Endothelial cell of umbilical vein (primary cell): Measurements from ENCODE around the gene GRHPR. TPM values are rescaled to one million over a fixed set of nuclear protein-coding genes. Genes with fewer than 3 reads are reported as not detected.
"Not testable (repeated sequence)": the region's sequence is repeated elsewhere in the genome, so short reads cannot be mapped to it uniquely, and the experiment has no call there.

Source experiments
- BruUV-seq: library from RNA; stranded (reverse); fragments of 400-500 nt; replicated peaks from 2 replicates; lab custom pipeline; 2021; lab: Mats Ljungman, UMichigan
- CTCF ChIA-PET: fragments of 300-600, 350-600 bp; sonication (Branson Sonifier 250); formaldehyde crosslinking; loops from one replicate; lab custom pipeline; 2021; ENCODE audit warnings: antibody characterized with exemption, inconsistent platforms; lab: Charles Lee
- POLR2A ChIA-PET: fragments of 300-600, 350-600 bp; sonication (Branson Sonifier 250); formaldehyde crosslinking; loops from one replicate; lab custom pipeline; 2021; ENCODE audit warnings: antibody characterized with exemption, inconsistent platforms; lab: Charles Lee
- DNase-seq: peaks from one replicate; pipeline ENCODE4 v3.0.0-alpha.2; 2011; ENCODE audit warnings: low read depth, low spot score
- FAIRE-seq: peaks from 2 replicates; lab custom pipeline; 2011; peaks lifted over from hg19 to GRCh38; lab: Jason Lieb, UNC
- H2AFZ ChIP-seq: 2 replicates; pipeline ENCODE4 v1.6.0; 2012; ENCODE audit warnings: low read depth, low read length, control low read depth, inconsistent platforms
- H3K27ac ChIP-seq: 2 replicates; pipeline ENCODE4 v1.5.1; 2011; ENCODE audit warnings: low read depth, mild to moderate bottlenecking, control low read depth, low read length, moderate library complexity; ENCODE audit not compliant: insufficient read depth
- H3K27me3 ChIP-seq, 2 experiments: 2 replicates each; pipeline versions ENCODE4 v1.6.0 to v1.6.1; 2011; ENCODE audit warnings: low read length in 2 of 2, mixed read lengths in 1 of 2; ENCODE audit not compliant: control insufficient read depth in 2 of 2, insufficient read depth in 2 of 2
- H3K36me3 ChIP-seq, 2 experiments: 2 replicates in 1 of 2; 3 replicates in 1 of 2; pipeline ENCODE4 v1.5.1; 2011; ENCODE audit warnings: low read length in 2 of 2, mild to moderate bottlenecking in 1 of 2, moderate library complexity in 1 of 2; ENCODE audit not compliant: control insufficient read depth in 2 of 2, insufficient read depth in 2 of 2; ENCODE audit errors: extremely low read depth in 1 of 2
- H3K4me1 ChIP-seq: 3 replicates; pipeline ENCODE4 v1.5.1; 2011; ENCODE audit warnings: mild to moderate bottlenecking, low read length; ENCODE audit not compliant: control insufficient read depth, insufficient read depth; ENCODE audit errors: extremely low read depth
- H3K4me2 ChIP-seq: 2 replicates; pipeline ENCODE4 v1.6.1; 2011; ENCODE audit warnings: low read length, control low read depth, mixed read lengths; ENCODE audit not compliant: insufficient read depth
- H3K4me3 ChIP-seq, 3 experiments: fragments of 200-600 bp in 1 of 3; sonication (generic), shearing (Covaris generic) in 1 of 3; replicated peaks in 1 of 3; 2 replicates each; pipeline ENCODE4 v1.5.1; 2011 to 2016; ENCODE audit warnings: control low read depth in 3 of 3, low read length in 3 of 3, mild to moderate bottlenecking in 2 of 3, inconsistent platforms in 1 of 3, low read depth in 1 of 3, moderate library complexity in 1 of 3; ENCODE audit not compliant: insufficient read depth in 1 of 3
- H3K79me2 ChIP-seq: 2 replicates; pipeline ENCODE4 v1.6.0; 2012; ENCODE audit warnings: low read length, inconsistent platforms; ENCODE audit not compliant: control insufficient read depth, insufficient read depth
- H3K9ac ChIP-seq: replicated peaks from 2 replicates; pipeline ENCODE3; 2011; ENCODE audit warnings: low read length, control low read depth; ENCODE audit not compliant: insufficient read depth; ENCODE audit errors: extremely low read depth
- H3K9me1 ChIP-seq: replicated peaks from 3 replicates; pipeline ENCODE4 v1.6.0; 2011; ENCODE audit warnings: mild to moderate bottlenecking, low read length; ENCODE audit not compliant: control insufficient read depth, insufficient read depth; ENCODE audit errors: extremely low read depth
- H3K9me3 ChIP-seq: replicated peaks from 2 replicates; pipeline ENCODE4 v1.5.1; 2012; ENCODE audit warnings: low read length, inconsistent platforms; ENCODE audit not compliant: control insufficient read depth, insufficient read depth
- H4K20me1 ChIP-seq: replicated peaks from 2 replicates; pipeline ENCODE3; 2011; ENCODE audit warnings: mild to moderate bottlenecking, low read length; ENCODE audit not compliant: control insufficient read depth, insufficient read depth; ENCODE audit errors: extremely low read depth
- EZH2 ChIP-seq: IDR thresholded peaks from 2 replicates; pipeline ENCODE4 v1.6.1; 2012; ENCODE audit warnings: borderline replicate concordance, low read depth, mild to moderate bottlenecking, moderate library complexity, low read length, inconsistent platforms; ENCODE audit not compliant: severe bottlenecking
- FOS ChIP-seq: IDR thresholded peaks from 2 replicates; pipeline ENCODE4 v1.6.1; 2011; ENCODE audit warnings: mild to moderate bottlenecking, low read length, moderate library complexity, borderline replicate concordance; ENCODE audit not compliant: insufficient read depth
- GATA2 ChIP-seq: IDR thresholded peaks from 2 replicates; pipeline ENCODE4 v1.7.0; 2011; ENCODE audit warnings: low read depth, mild to moderate bottlenecking, moderate library complexity, mixed read lengths, low read length; ENCODE audit not compliant: insufficient read length, insufficient read depth
- JUN ChIP-seq: IDR thresholded peaks from 2 replicates; pipeline ENCODE4 v1.6.1; 2011; ENCODE audit warnings: borderline replicate concordance, low read depth; ENCODE audit not compliant: insufficient read length, insufficient read depth
- MYC ChIP-seq: IDR thresholded peaks from one replicate; pipeline ENCODE4 v1.6.1; 2011; ENCODE audit warnings: mild to moderate bottlenecking, low read depth, low read length
- POLR2A ChIP-seq: IDR thresholded peaks from 2 replicates; pipeline ENCODE4 v1.6.1; 2012; ENCODE audit warnings: low read depth, mild to moderate bottlenecking, control low read depth, low read length
- POLR2AphosphoS5 ChIP-seq: IDR thresholded peaks from 2 replicates; pipeline ENCODE4 v1.6.1; 2012; ENCODE audit warnings: low read depth, mild to moderate bottlenecking, control low read depth, low read length, moderate library complexity; ENCODE audit not compliant: insufficient read depth
- dilution Hi-C: fragments of 300-500 bp; cut with MboI; formaldehyde crosslinking; loops from one replicate; pipeline ENCODE4 v1.15.0; 2019; ENCODE audit warnings: low sequenced_read_pairs; ENCODE audit not compliant: extremely low pct_ligation_motif_present
- intact Hi-C: fragments of 100-400 bp; cut with micrococcal nuclease; formaldehyde crosslinking; loops from one replicate; pipeline ENCODE4 v1.10.0; 2022
- polyA plus RNA-seq, 4 experiments: library from polyadenylated mRNA; depleted of rRNA in 3 of 4; stranded (reverse) in 3 of 4; unstranded in 1 of 4; fragments of >200 nt; gene quantifications; 2 replicates each; pipeline versions ENCODE4 v1.2.1 to v1.2.3, GENCODE V29; 2011 to 2012; ENCODE audit warnings: missing spikeins in 1 of 4
- total RNA-seq: library from RNA; stranded (reverse); gene quantifications from 2 replicates; pipeline ENCODE4 v1.2.3, GENCODE V29; 2021
- TF ChIP-seq, protein P1 (sequence below): IDR thresholded peaks from 2 replicates; pipeline ENCODE4 v1.6.1; 2011; ENCODE audit not compliant: insufficient read depth, insufficient read length
- TF ChIP-seq, protein P2 (sequence below), 2 donors: IDR thresholded peaks; 1 replicate in 1 of 2; 2 replicates in 1 of 2; pipeline ENCODE4 v1.5.1; 2011; ENCODE audit warnings: low read length in 2 of 2, mild to moderate bottlenecking in 2 of 2, moderate library complexity in 2 of 2, control low read depth in 1 of 2, inconsistent platforms in 1 of 2, low read depth in 1 of 2; ENCODE audit not compliant: insufficient read depth in 1 of 2; ENCODE audit errors: extremely low read depth in 1 of 2

Gene GRHPR
- total and polyA plus RNA-seq, 2 donors (not counting 3 experiments of a cell fraction or from before 2014, with no cell fraction given) = 91.2 to 247 TPM

GRCh38 chr9:37473982-37474381 lies 51.5 kb downstream of the GRHPR start:
- dilution Hi-C loops, H4K20me1 ChIP-seq, intact Hi-C loops, H3K79me2 ChIP-seq, POLR2A ChIA-PET, CTCF ChIA-PET, BruUV-seq, FAIRE-seq, H2AFZ ChIP-seq, H3K4me3 ChIP-seq, H3K4me2 ChIP-seq, H3K9me3 ChIP-seq, H3K4me1 ChIP-seq, H3K27ac ChIP-seq, H3K27me3 ChIP-seq, H3K9me1 ChIP-seq, DNase-seq, H3K36me3 ChIP-seq, H3K9ac ChIP-seq: not testable (repeated sequence)

DNA sequence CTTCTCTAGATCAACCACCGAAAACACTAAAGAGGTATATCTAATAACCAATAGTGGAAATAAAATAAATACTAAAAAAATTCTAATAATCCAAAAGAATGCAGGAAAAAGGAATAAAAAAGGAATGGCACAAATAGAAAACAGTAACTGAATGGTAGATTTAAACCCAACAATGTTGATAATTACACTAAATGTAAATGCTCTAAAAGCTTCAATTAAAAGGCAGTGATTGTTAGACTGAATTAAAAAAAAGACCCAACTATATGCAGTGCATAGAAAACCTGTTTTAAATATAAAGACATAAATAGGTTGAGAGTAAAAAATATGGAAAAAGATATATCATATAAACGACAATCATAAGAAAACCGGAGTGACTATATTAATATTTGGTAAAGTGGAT lies 51.9 kb downstream of the GRHPR start:
- no TSS peak for BruUV-seq

More for the DNA sequence above, 51.9 kb downstream of the GRHPR start:
- no peaks in the 10 kb centered on the region for H4K20me1 ChIP-seq
- no peak overlapping the region for H3K27ac ChIP-seq
- dilution Hi-C loops = no loop called here
- CTCF ChIA-PET = no interaction called here
- H3K4me3 ChIP-seq = no peak overlapping the region
- H3K9ac ChIP-seq = no peak overlapping the region
- intact Hi-C loops = no loop called here
- H3K36me3 ChIP-seq = no peaks in the 10 kb centered on the region
- peaks cover 9% of the 10 kb centered on the region for H3K4me1 ChIP-seq
- no peaks in the 10 kb centered on the region for H3K9me1 ChIP-seq
- DNase-seq (no peak), FAIRE-seq (no peak)
- POLR2A ChIA-PET = no interaction called here
- no peak overlapping the region for H2AFZ ChIP-seq
- no peak overlapping the region for H3K4me2 ChIP-seq
- TF ChIP-seq MYC (no peak), POLR2A (no peak), GATA2 (no peak), JUN (no peak), FOS (no peak), POLR2AphosphoS5 (no peak), EZH2 (no peak)
- TF ChIP-seq, protein P1, sequence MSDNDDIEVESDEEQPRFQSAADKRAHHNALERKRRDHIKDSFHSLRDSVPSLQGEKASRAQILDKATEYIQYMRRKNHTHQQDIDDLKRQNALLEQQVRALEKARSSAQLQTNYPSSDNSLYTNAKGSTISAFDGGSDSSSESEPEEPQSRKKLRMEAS = no peak
- TF ChIP-seq, protein P2, sequence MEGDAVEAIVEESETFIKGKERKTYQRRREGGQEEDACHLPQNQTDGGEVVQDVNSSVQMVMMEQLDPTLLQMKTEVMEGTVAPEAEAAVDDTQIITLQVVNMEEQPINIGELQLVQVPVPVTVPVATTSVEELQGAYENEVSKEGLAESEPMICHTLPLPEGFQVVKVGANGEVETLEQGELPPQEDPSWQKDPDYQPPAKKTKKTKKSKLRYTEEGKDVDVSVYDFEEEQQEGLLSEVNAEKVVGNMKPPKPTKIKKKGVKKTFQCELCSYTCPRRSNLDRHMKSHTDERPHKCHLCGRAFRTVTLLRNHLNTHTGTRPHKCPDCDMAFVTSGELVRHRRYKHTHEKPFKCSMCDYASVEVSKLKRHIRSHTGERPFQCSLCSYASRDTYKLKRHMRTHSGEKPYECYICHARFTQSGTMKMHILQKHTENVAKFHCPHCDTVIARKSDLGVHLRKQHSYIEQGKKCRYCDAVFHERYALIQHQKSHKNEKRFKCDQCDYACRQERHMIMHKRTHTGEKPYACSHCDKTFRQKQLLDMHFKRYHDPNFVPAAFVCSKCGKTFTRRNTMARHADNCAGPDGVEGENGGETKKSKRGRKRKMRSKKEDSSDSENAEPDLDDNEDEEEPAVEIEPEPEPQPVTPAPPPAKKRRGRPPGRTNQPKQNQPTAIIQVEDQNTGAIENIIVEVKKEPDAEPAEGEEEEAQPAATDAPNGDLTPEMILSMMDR (IDR thresholded peaks at IDR 0.05; ENCODE audit: extremely low read depth in 1 of 2, insufficient read depth in 1 of 2, low read depth in 1 of 2, low read length in 2 of 2) = no peak
- H3K79me2 ChIP-seq = no peaks in the 10 kb centered on the region
- H3K9me3 ChIP-seq = no peaks in the 10 kb centered on the region
- H3K27me3 ChIP-seq = peaks cover 5 to 9% of the 10 kb centered on the region in 2 experiments
